Kidney (tissue), 14 donors: ENCODE results near the gene CAMK2G. TPM values are rescaled to one million over a fixed set of nuclear protein-coding genes. Genes with fewer than 3 reads are reported as not detected.

ENCODE experiments used
- DNase-seq, 5 donors: peaks; one replicate each; pipeline ENCODE4 v3.0.0-alpha.2; 2013 to 2020
- FAIRE-seq: peaks from 2 replicates; lab custom pipeline; 2012; peaks lifted over from hg19 to GRCh38; lab: Jason Lieb, UNC
- H3K27ac ChIP-seq, 2 donors: one replicate each; pipeline ENCODE4 v1.7.0; 2013; ENCODE audit warnings: low read depth in 2 of 2, low read length in 2 of 2, inconsistent platforms in 1 of 2
- H3K27me3 ChIP-seq: one replicate; pipeline ENCODE4 v1.7.1; 2013; ENCODE audit warnings: low read length, inconsistent platforms; ENCODE audit not compliant: control insufficient read depth, insufficient read depth
- H3K36me3 ChIP-seq, 3 donors: one replicate each; pipeline versions ENCODE4 v1.7.0 to v1.7.1; 2013; ENCODE audit warnings: low read length in 3 of 3, control low read depth in 1 of 3, inconsistent platforms in 1 of 3; ENCODE audit not compliant: insufficient read depth in 3 of 3, control insufficient read depth in 2 of 3
- H3K4me1 ChIP-seq, 3 donors: one replicate each; pipeline versions ENCODE4 v1.7.0 to v1.7.1; 2013; ENCODE audit warnings: low read length in 3 of 3, inconsistent platforms in 1 of 3, low read depth in 1 of 3; ENCODE audit not compliant: control insufficient read depth in 2 of 3, insufficient read depth in 2 of 3
- H3K4me3 ChIP-seq, 3 donors: one replicate each; pipeline versions ENCODE4 v1.7.0 to v1.8.1; 2013; ENCODE audit warnings: low read length in 3 of 3, control low read depth in 1 of 3, inconsistent platforms in 1 of 3
- H3K9ac ChIP-seq, 3 donors: one replicate each; pipeline versions ENCODE4 v1.7.0 to v1.7.1; 2013; ENCODE audit warnings: low read length in 3 of 3, control low read depth in 1 of 3, inconsistent platforms in 1 of 3
- H3K9me3 ChIP-seq, 3 donors: one replicate each; pipeline versions ENCODE4 v1.7.0 to v1.7.1; 2013; ENCODE audit warnings: low read length in 3 of 3, control low read depth in 1 of 3, inconsistent platforms in 1 of 3; ENCODE audit not compliant: control insufficient read depth in 2 of 3, insufficient read depth in 1 of 3
- CTCF ChIP-seq: IDR thresholded peaks from 3 replicates; pipeline ENCODE4 v1.5.1; 2012; ENCODE audit warnings: mild to moderate bottlenecking, moderate library complexity, borderline replicate concordance; ENCODE audit not compliant: insufficient read depth; ENCODE audit errors: extremely low read depth
- intact Hi-C: fragments of 100-400 bp; cut with DNase I; formaldehyde crosslinking; loops from one replicate; pipeline ENCODE4 v1.11.1; 2022
- polyA plus RNA-seq: library from polyadenylated mRNA; stranded (reverse); fragments of 350-450 nt; fragmentation: Illumina TruSeq; extraction: RNeasy Lipid Tissue Mini Kit (QIAGEN cat#74804); gene quantifications from one replicate; pipeline ENCODE4 v1.2.3, GENCODE V29; 2014; ENCODE audit warnings: low read depth, low replicate concordance; ENCODE audit not compliant: insufficient read depth
- total RNA-seq: library from RNA; stranded (reverse); fragmentation: NEBNext Ultra II Directional; extraction: Animal tissue kit (Norgen Biotek cat#: 25700); gene quantifications from one replicate; pipeline ENCODE4 v1.2.1, GENCODE V29; 2021
- donor health status: control.
- donor health status: control.
- donor health status: control.
- donor health status: control.
- donor health status: control.
- donor health status: DM: yes; HTN: yes; CAD: no.
- donor health status: Normal renal cell carcinoma (clear cell type).

The CAMK2G gene
- total and polyA plus RNA-seq, 2 donors from 2014 or later = 21.0 to 29.1 TPM

GRCh38 chr10:73802276-73802991 is 71.9 kb downstream of the CAMK2G start:
- DNase-seq (no peak), FAIRE-seq (no peak)
- no peaks in the 10 kb centered on the region for H3K9me3 ChIP-seq
- H3K4me1 ChIP-seq = no peaks in the 10 kb centered on the region
- H3K4me3 ChIP-seq = no peak overlapping the region
- no peaks in the 10 kb centered on the region for H3K27me3 ChIP-seq
- H3K9ac ChIP-seq = no peak overlapping the region
- TF ChIP-seq CTCF = no peak
- H3K36me3 ChIP-seq = peaks cover 0 to 76% (median 55%) of the 10 kb centered on the region in 3 donors
- H3K27ac ChIP-seq = no peak overlapping the region
- intact Hi-C loops = no loop called here

GRCh38 chr10:73801253-73801590 is 73.1 kb downstream of the CAMK2G start:
- H3K9me3 ChIP-seq = no peaks in the 10 kb centered on the region
- H3K27ac ChIP-seq = no peak overlapping the region
- intact Hi-C loops = no loop called here
- no peak for TF ChIP-seq CTCF
- no peak for FAIRE-seq
- H3K4me1 ChIP-seq = no peaks in the 10 kb centered on the region
- no peak overlapping the region for H3K9ac ChIP-seq
- no peak overlapping the region for H3K4me3 ChIP-seq
- H3K36me3 ChIP-seq = peaks cover 0 to 78% (median 55%) of the 10 kb centered on the region in 3 donors
- DNase-seq = no peak
- H3K27me3 ChIP-seq = no peaks in the 10 kb centered on the region

- Histone ChIP-seq H3K36me3 (peaks cover 0 to 74% (median 50%) of the 10 kb centered on the region in 3 donors), H3K27me3 (no peaks in the 10 kb centered on the region), H3K27ac (no peak overlapping the region), H3K4me3 (no peak overlapping the region), H3K9ac (no peak overlapping the region), H3K4me1 (no peaks in the 10 kb centered on the region), H3K9me3 (no peaks in the 10 kb centered on the region)
- intact Hi-C loops = no loop called here
- FAIRE-seq = no peak
- no peak for DNase-seq
- no peak for TF ChIP-seq CTCF
Observed at GRCh38 chr10:73800560-73801252, 73.6 kb downstream of the CAMK2G start.
